Mucosa of rectum (tissue), 2 donors: ENCODE measurements around the gene HOXD9.

Experiments used
- H3K27ac ChIP-seq, 2 donors: one replicate each; pipeline ENCODE4 v1.7.0; 2013; ENCODE audit warnings: inconsistent platforms in 2 of 2, low read depth in 2 of 2, low read length in 2 of 2
- H3K27me3 ChIP-seq, 2 donors: one replicate each; pipeline ENCODE4 v1.7.0; 2013; ENCODE audit warnings: low read length in 2 of 2; ENCODE audit not compliant: control insufficient read depth in 2 of 2, insufficient read depth in 2 of 2
- H3K36me3 ChIP-seq, 2 donors: one replicate each; pipeline ENCODE4 v1.7.0; 2013; ENCODE audit warnings: low read length in 2 of 2; ENCODE audit not compliant: control insufficient read depth in 2 of 2, insufficient read depth in 2 of 2
- H3K4me1 ChIP-seq, 2 donors: one replicate each; pipeline ENCODE4 v1.7.0; 2013; ENCODE audit warnings: low read length in 2 of 2, mild to moderate bottlenecking in 1 of 2; ENCODE audit not compliant: control insufficient read depth in 2 of 2, insufficient read depth in 2 of 2
- H3K4me3 ChIP-seq, 2 donors: one replicate each; pipeline ENCODE4 v1.7.0; 2013; ENCODE audit warnings: low read length in 2 of 2
- H3K9ac ChIP-seq, 2 donors: one replicate each; pipeline ENCODE4 v1.7.0; 2013; ENCODE audit warnings: low read length in 2 of 2, low read depth in 1 of 2, mild to moderate bottlenecking in 1 of 2
- H3K9me3 ChIP-seq, 2 donors: one replicate each; pipeline ENCODE4 v1.7.0; 2013; ENCODE audit warnings: low read length in 2 of 2; ENCODE audit not compliant: control insufficient read depth in 2 of 2
- donor health status: healthy.
- donor health status: Normal muscosa, but diverticular disease.

HOXD9 gene

DNA sequence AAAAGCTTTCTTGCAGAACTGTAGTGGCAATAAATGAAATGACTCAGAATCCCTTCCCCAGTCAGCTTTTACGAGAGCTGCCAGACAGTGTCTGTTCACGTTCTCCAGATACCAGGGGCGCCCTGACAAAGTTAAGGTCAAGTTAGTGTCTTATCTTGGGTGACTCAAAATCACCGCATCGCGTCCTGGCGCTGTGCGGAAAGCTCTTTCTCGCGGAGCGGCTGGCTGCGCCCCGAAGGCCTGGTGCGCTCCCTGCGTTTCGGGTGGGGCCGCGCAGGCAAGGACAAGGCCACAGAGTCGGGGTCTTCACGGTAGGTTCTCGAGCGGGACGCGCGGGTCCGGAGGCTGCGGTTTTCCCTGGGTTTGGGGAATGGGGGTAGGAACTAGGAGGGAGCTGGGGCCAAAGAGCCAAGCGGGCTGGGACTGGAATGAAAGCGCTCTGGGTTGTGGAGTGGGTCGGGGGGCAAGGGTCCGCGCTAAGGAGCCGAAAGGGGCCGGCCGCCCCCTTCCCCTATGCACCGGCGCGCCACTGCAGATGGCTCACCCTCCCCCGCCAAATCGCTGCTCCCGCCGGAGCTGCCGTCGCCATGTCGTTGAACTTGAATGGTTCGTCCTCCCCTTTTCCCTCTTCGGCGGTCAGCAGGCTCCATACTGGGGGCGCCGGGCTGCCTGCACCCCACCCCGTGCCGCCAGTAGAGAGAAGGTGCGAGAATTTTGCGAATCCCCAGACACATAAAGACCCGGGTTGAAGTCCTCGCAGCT, 18.0 kb upstream of the HOXD9 start:
- Histone ChIP-seq H3K9me3 (no peaks in the 10 kb centered on the region), H3K36me3 (no peaks in the 10 kb centered on the region), H3K4me1 (peaks cover 0 to 3% of the 10 kb centered on the region in 2 donors), H3K27me3 (peaks cover 68 to 73% of the 10 kb centered on the region in 2 donors), H3K4me3 (peak overlapping the region; percentile 41 to 45), H3K9ac (peak overlapping the region in 1 of 2 donors; percentile 51), H3K27ac (peak overlapping the region; percentile 43 to 73)

DNA sequence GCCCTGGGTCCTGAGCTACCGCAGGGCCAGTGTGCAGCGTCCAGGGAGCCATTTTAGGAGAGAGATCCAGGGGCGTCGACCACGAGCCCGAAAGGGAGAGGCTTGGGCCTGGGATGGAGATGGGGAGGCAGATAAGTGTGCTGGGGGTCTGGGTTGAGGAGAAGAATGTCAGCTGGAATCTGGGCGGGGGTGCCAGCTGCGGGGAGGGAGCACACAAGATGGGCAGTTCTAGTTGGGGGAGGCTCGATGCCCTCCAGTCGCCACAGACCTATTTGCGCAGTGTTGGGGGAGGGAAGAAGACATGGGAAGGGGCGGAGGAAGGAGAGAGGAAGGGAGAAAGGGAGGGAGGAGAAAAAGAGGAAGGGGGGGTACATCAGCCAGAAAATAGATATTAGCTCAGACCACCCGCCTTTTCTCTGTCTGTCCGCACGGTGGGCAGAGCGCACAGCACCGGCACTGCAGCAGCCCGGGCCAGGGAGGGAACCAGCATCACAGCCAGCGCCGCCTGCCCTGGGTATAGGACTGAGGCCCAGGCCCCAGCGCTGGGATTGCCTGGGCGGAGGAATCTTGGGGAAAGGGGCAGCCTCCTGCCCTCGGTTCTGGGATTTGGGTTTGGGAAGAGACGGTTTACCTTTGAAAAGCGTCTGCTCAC, 17.3 kb upstream of the HOXD9 start:
- H3K27ac ChIP-seq, result peak overlapping the region; percentile 43 to 73

DNA sequence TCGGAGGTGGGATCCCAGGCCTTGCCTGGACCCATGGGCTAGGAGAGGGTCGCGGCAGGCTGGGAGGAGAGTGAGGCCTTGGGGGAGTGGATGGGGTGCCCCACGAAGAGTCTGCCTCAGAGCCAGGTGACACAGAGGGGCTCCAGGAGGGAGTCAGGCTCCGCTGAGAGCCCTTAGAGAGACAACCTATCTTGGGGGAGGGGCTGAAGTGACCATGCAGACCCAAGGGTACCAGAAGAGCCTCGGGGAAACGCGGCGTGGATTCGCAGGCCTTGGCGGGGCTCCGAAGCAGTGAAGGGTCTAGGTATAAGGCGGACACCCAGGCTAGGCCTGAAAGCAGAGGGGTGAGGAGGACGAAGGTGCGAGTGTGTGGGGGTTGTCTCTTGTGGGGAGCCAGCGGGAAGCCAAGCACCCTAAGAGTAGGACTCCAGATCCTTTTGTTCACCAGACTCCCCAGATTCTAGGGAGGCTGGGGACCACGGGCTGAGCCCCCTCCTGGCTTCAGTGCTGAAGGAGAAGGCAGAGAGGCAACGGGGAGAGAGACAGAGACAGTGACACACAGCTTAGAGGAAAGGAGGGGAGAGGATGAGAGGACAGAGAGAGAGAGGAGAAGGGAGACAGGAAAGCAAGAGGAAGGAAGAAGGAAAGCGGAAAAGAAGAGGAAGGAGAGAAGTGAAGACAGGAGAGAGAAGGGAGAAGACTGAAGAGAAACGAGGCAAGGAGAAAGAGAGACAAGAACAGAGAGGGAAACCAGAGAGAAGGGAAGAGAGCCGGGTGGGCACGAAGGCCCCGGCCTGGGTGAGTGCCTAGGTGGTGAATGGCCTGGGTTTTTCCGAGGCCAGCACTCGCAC, 16.6 kb upstream of the HOXD9 start:
- H3K9ac ChIP-seq, result peak overlapping the region in 1 of 2 donors; percentile 2

More for the DNA sequence above, 17.3 kb upstream of the HOXD9 start:
- Histone ChIP-seq H3K36me3 (no peaks in the 10 kb centered on the region), H3K4me1 (peaks cover 0 to 3% of the 10 kb centered on the region in 2 donors), H3K9me3 (no peaks in the 10 kb centered on the region), H3K4me3 (peak overlapping the region; percentile 41 to 45), H3K27me3 (peaks cover 69 to 75% of the 10 kb centered on the region in 2 donors), H3K9ac (peak overlapping the region in 1 of 2 donors; percentile 51)

DNA sequence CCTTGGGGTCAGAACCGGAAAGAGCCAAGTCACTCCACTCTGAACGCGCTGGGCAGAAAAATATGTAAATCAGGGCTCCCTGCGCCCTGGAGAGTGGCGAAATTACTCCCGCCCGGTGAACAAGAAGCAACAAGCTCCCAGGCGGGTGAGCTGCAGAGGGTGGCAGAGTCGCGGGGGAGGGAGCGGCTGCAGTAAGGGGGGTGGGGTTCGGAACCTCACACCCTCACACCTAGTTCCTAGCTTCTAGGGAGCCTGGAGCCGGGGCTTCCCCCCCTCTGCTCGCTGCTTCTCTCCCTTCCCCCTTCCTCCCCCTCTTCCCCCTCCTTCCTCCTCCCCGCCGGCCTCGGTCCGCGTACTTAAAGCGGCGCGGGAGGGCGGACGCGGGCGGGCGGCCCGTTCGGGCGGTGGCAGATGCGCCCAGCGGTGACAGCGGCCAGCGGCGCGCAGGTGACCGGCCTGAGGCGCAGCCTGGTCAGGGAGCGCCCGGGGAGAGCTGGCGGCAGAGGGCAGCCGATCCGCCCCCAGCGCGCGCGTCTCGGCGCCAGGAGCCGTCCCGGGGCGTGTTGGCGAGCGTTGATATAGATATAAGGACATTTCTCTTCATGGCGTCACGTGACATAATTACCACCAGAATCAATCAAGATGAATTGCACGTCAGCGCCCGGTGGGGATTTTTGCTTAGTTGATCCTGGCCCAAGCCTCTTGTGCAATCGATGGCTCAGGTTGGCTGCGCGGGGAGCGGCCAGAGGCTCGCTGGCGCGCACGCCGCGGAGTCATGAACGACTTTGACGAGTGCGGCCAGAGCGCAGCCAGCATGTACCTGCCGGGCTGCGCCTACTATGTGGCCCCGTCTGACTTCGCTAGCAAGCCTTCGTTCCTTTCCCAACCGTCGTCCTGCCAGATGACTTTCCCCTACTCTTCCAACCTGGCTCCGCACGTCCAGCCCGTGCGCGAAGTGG, 15.7 kb upstream of the HOXD9 start, which contains the start of gene HOXD11:
TSS of gene HOXD11 (plus strand) at position 700 of the 959 bp plus-strand sequence. CDS start at position 776, 76 bp downstream.
- H3K4me1 ChIP-seq, result peaks cover 0 to 5% of the 10 kb centered on the region in 2 donors
- peak within 1 kb of the TSS in 1 of 2 donors; percentile 32 for H3K9ac ChIP-seq
- peaks cover 64 to 83% of the 10 kb centered on the region in 2 donors for H3K27me3 ChIP-seq
- peak within 1 kb of the TSS; percentile 38 to 73 for H3K27ac ChIP-seq
- peak within 1 kb of the TSS; percentile 48 to 57 for H3K4me3 ChIP-seq
- H3K9me3 ChIP-seq, result no peaks in the 10 kb centered on the region
- no peaks in the 10 kb centered on the region for H3K36me3 ChIP-seq

More for the DNA sequence above, 16.6 kb upstream of the HOXD9 start:
- peaks cover 0 to 3% of the 10 kb centered on the region in 2 donors for H3K4me1 ChIP-seq
- no peaks in the 10 kb centered on the region for H3K36me3 ChIP-seq
- peaks cover 72 to 75% of the 10 kb centered on the region in 2 donors for H3K27me3 ChIP-seq
- H3K9me3 ChIP-seq, result no peaks in the 10 kb centered on the region
- H3K4me3 ChIP-seq, result peak overlapping the region; percentile 3 to 45
- H3K27ac ChIP-seq, result peak overlapping the region; percentile 38 to 73

DNA sequence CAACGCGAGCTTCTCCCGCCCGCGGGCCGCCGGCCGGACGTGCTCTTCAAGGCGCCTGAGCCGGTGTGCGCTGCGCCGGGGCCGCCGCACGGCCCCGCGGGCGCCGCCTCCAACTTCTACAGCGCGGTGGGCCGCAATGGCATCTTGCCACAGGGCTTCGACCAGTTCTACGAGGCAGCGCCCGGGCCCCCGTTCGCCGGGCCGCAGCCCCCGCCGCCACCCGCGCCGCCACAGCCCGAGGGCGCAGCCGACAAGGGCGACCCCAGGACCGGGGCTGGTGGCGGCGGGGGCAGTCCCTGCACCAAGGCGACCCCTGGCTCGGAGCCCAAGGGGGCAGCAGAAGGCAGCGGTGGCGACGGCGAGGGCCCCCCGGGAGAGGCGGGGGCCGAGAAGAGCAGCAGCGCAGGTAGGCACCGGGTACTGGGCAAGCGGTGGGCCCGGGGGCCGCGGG, 14.8 kb upstream of the HOXD9 start:
- peaks cover 0 to 5% of the 10 kb centered on the region in 2 donors for H3K4me1 ChIP-seq
- no peak overlapping the region for H3K27ac ChIP-seq
- H3K9me3 ChIP-seq, result no peaks in the 10 kb centered on the region
- no peaks in the 10 kb centered on the region for H3K36me3 ChIP-seq
- peaks cover 65 to 88% of the 10 kb centered on the region in 2 donors for H3K27me3 ChIP-seq
- H3K4me3 ChIP-seq, result no peak overlapping the region
- H3K9ac ChIP-seq, result no peak overlapping the region

DNA sequence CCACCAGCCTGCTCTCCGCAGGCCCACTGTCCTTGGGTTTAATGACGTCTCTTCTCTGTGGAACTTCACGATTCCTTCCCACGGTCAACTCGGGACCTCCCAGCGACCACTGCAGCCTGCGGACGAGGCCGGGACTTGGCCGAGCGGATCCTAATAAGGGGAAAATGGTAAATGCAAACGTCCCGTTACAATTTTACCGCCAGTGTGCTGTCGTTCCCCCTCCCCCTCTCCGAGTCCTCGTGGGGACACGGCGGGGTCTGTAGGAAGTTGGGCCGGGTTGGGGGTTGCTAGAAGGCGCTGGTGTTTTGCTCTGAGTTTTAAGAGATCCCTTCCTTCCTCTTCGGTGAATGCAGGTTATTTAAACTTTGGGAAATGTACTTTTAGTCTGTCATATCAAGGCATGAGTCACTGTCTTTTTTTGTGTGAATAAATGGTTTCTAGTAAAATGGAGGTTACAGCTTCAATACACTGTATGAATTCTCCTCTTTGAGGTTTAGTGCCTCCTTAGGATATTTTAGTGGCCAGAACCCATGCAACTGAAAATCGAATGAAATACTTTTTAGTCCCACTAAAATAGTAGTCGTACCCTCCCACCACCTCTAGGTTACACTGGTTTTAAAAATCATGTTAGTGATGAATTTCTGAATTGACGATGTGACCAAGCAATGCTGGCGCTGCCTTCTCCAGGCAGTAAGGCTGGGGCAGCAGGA, 13.2 kb upstream of the HOXD9 start:
- Histone ChIP-seq H3K27me3 (peaks cover 67 to 87% of the 10 kb centered on the region in 2 donors), H3K4me1 (peaks cover 0 to 5% of the 10 kb centered on the region in 2 donors), H3K36me3 (no peaks in the 10 kb centered on the region), H3K9me3 (no peaks in the 10 kb centered on the region), H3K27ac (no peak overlapping the region), H3K9ac (no peak overlapping the region), H3K4me3 (no peak overlapping the region)

DNA sequence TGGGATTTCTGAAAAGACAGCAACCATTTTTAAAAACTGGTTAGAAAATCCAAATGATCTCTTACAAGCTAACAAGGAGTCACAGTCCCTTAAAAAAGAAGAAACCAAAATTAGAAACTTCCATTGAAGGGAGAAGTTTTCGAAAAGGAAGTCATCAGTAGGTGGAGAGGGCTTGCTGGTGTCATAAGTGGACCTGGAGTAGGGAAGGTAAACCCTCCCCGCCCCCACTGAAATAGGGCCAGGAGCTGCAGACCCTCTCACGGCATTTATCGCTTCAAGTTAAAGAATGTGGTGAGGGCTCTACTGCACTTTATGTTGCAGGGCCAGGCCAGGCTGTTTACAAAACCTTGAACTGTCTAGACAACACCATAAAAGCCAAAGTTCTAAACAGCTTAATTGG, 12.6 kb upstream of the HOXD9 start:
- Histone ChIP-seq H3K27me3 (peaks cover 66 to 87% of the 10 kb centered on the region in 2 donors), H3K36me3 (no peaks in the 10 kb centered on the region), H3K9ac (no peak overlapping the region), H3K4me1 (peaks cover 0 to 5% of the 10 kb centered on the region in 2 donors), H3K4me3 (no peak overlapping the region), H3K27ac (no peak overlapping the region), H3K9me3 (no peaks in the 10 kb centered on the region)

DNA sequence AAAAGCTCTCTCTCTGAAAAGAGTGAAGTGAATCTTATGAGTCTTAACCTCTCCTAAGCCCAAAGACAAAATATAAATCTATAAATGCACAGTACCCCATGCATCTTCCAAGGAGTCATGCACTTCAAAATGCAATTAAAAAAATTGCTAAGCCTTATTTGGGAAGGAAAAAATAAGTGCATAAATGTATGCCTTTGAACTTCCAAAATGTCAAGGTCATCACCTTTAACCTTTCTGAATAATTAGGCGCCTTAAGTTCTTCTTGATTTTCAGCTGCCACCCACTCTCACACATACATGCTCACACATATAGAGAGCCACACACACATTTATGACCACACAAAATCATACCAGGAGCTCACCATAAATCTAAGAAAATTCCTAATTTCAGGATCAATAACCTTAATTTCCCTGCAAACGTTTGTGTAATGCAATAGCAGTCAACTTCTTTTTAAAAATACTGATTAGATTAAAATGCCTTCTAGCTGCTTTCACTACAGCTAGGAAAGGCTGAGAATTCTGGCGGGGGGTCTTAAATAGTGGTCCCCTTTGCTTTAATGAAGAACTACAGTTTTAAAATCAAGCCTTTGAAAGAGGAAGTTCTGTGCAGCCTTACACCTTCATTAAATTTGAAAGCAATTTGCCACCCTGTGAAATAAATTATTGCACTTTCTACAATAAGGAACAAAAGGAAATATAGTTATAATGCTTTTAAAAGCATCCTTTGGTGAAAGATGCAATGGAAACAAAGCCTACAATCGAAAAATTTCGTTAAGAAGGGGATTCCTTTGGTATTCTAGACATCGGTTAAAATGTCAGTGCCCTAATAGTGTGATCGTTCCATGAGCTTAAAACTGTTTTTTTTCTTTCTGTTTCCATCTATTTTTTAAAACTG, 11.9 kb upstream of the HOXD9 start:
- no peak overlapping the region for H3K27ac ChIP-seq
- peaks cover 66 to 83% of the 10 kb centered on the region in 2 donors for H3K27me3 ChIP-seq
- H3K9ac ChIP-seq, result no peak overlapping the region
- no peak overlapping the region for H3K4me3 ChIP-seq
- H3K4me1 ChIP-seq, result peaks cover 0 to 5% of the 10 kb centered on the region in 2 donors
- H3K9me3 ChIP-seq, result no peaks in the 10 kb centered on the region
- H3K36me3 ChIP-seq, result no peaks in the 10 kb centered on the region
